OCI-LY7 (cell line): ENCODE results near the gene METTL24. TPM values are rescaled to one million over a fixed set of nuclear protein-coding genes. Genes with fewer than 3 reads are reported as not detected.

Source experiments
- BruUV-seq: library from RNA; stranded (reverse); fragments of 400-500 nt; replicated peaks from 2 replicates; lab custom pipeline; 2021; lab: Mats Ljungman, UMichigan
- CTCF ChIA-PET: fragments of 300-600 bp; sonication (Branson Sonifier 250); formaldehyde crosslinking; loops from one replicate; lab custom pipeline; 2022; ENCODE audit warnings: antibody characterized with exemption; ENCODE audit not compliant: unreplicated experiment; lab: Charles Lee
- POLR2A ChIA-PET: fragments of 300-600 bp; sonication (Branson Sonifier 250); formaldehyde crosslinking; loops from one replicate; lab custom pipeline; 2022; ENCODE audit warnings: antibody characterized with exemption; lab: Charles Lee
- DNase-seq: peaks from one replicate; pipeline ENCODE4 v3.0.0-alpha.2; 2015; ENCODE audit warnings: low spot score
- H2AFZ ChIP-seq: fragments of 200-600 bp; sonication (generic), shearing (Covaris generic); 2 replicates; pipeline ENCODE4 v1.6.1; 2014; ENCODE audit warnings: mild to moderate bottlenecking, antibody characterized with exemption, low read length, moderate library complexity
- H3K27ac ChIP-seq: fragments of 200-600 bp; sonication (generic); 2 replicates; pipeline ENCODE4 v1.5.1; 2014; ENCODE audit warnings: mixed run types, low read depth, mild to moderate bottlenecking, moderate library complexity, low read length, inconsistent platforms; ENCODE audit not compliant: poor library complexity, severe bottlenecking
- H3K36me3 ChIP-seq: fragments of 200-600 bp; sonication (generic); 2 replicates; pipeline ENCODE4 v1.6.1; 2014; ENCODE audit warnings: mild to moderate bottlenecking, antibody characterized with exemption, low read length, moderate library complexity, mixed read lengths; ENCODE audit not compliant: insufficient read depth
- H3K4me1 ChIP-seq: fragments of 200-600 bp; sonication (generic); 2 replicates; pipeline ENCODE4 v1.5.1; 2014; ENCODE audit warnings: mild to moderate bottlenecking, low read length; ENCODE audit not compliant: insufficient read depth, poor library complexity, severe bottlenecking
- H3K4me2 ChIP-seq: fragments of 200-600 bp; sonication (generic); 2 replicates; pipeline ENCODE4 v1.6.1; 2014; ENCODE audit warnings: mild to moderate bottlenecking, low read length
- H3K4me3 ChIP-seq: fragments of 200-600 bp; sonication (generic); 2 replicates; pipeline ENCODE4 v1.5.1; 2014; ENCODE audit warnings: mild to moderate bottlenecking, low read depth, low read length; ENCODE audit not compliant: poor library complexity, severe bottlenecking
- H3K79me2 ChIP-seq: fragments of 200-600 bp; sonication (generic); 2 replicates; pipeline ENCODE4 v1.6.1; 2016; ENCODE audit warnings: low read depth, mild to moderate bottlenecking, low read length, moderate library complexity, mixed read lengths; ENCODE audit not compliant: insufficient read depth
- H3K9me2 ChIP-seq: fragments of 200-600 bp; sonication (generic); 2 replicates; pipeline ENCODE4 v1.6.1; 2016; ENCODE audit warnings: mild to moderate bottlenecking, low read length, mixed read lengths; ENCODE audit not compliant: insufficient read depth
- H3K9me3 ChIP-seq: fragments of 200-600 bp; sonication (generic); 2 replicates; pipeline ENCODE4 v1.6.1; 2014; ENCODE audit warnings: mild to moderate bottlenecking, mixed run types, low read length, mixed read lengths
- H4K20me1 ChIP-seq: fragments of 200-600 bp; sonication (generic); 2 replicates; pipeline ENCODE4 v1.6.1; 2014; ENCODE audit warnings: mild to moderate bottlenecking, antibody characterized with exemption, low read length, moderate library complexity, mixed read lengths; ENCODE audit not compliant: insufficient read depth
- EZH2phosphoT487 ChIP-seq: fragments of 200-600 bp; sonication (generic); IDR thresholded peaks from 2 replicates; pipeline ENCODE4 v1.6.1; 2018; ENCODE audit warnings: low read depth, borderline replicate concordance, mild to moderate bottlenecking, mixed run types, antibody characterized with exemption, low read length, moderate library complexity, mixed read lengths
- intact Hi-C: fragments of 100-400 bp; cut with micrococcal nuclease; formaldehyde crosslinking; loops from one replicate; pipeline ENCODE4 v1.10.0; 2022; ENCODE audit not compliant: unreplicated experiment
- total RNA-seq, 2 experiments: library from RNA; depleted of rRNA in 1 of 2; stranded (reverse); fragments of >200 nt in 1 of 2; shearing (Covaris generic) in 1 of 2; gene quantifications; 2 replicates each; pipeline ENCODE4 v1.2.3, GENCODE V29; 2014 to 2022
- TF ChIP-seq, protein P1 (sequence below): fragments of 200-600 bp; sonication (generic); conservative IDR thresholded peaks from 2 replicates; pipeline ENCODE4 v1.5.1; 2014; ENCODE audit warnings: mild to moderate bottlenecking, antibody characterized with exemption, low read length, moderate library complexity, mixed read lengths

Gene METTL24
- total RNA-seq, 2 experiments from 2014 or later = not detected

DNA sequence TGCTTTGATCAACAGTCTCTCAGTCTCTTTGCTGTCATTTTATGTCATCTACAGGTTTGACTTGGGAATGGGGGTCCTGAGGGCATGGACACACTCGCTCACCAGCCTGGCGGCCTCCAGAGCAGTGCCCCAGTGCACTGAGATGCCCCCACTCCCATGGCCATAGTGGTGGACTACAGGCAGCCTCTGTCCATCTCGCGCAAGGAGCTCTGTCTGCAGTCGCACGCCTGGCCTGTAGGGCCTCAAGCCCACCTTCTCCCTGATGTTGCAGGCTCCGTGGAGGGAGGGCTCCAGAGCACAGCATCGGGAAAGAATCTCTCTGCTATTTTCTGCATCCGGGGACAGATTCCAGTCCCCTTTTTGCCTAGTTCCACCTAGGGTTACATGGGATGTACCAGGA, 34.6 kb upstream of the METTL24 start:
- Histone ChIP-seq H3K79me2 (no peaks in the 10 kb centered on the region), H3K36me3 (no peaks in the 10 kb centered on the region), H3K4me1 (no peaks in the 10 kb centered on the region), H3K27ac (no peak overlapping the region), H3K4me2 (no peak overlapping the region), H3K9me3 (no peaks in the 10 kb centered on the region), H3K4me3 (no peak overlapping the region), H2AFZ (no peak overlapping the region), H3K9me2 (no peaks in the 10 kb centered on the region), H4K20me1 (no peaks in the 10 kb centered on the region)
- DNase-seq = no peak
- BruUV-seq = no TSS peak
- ChIA-PET CTCF (interaction anchor here (4.0 kb wide), 1 partner anchor 353 kb away, joined by 27 read pairs; no protein-coding TSS in a partner anchor), POLR2A (interaction anchor here (0.7 kb wide), 1 partner anchor 335 kb away, joined by 3 read pairs; no protein-coding TSS in a partner anchor)
- TF ChIP-seq, protein P1, sequence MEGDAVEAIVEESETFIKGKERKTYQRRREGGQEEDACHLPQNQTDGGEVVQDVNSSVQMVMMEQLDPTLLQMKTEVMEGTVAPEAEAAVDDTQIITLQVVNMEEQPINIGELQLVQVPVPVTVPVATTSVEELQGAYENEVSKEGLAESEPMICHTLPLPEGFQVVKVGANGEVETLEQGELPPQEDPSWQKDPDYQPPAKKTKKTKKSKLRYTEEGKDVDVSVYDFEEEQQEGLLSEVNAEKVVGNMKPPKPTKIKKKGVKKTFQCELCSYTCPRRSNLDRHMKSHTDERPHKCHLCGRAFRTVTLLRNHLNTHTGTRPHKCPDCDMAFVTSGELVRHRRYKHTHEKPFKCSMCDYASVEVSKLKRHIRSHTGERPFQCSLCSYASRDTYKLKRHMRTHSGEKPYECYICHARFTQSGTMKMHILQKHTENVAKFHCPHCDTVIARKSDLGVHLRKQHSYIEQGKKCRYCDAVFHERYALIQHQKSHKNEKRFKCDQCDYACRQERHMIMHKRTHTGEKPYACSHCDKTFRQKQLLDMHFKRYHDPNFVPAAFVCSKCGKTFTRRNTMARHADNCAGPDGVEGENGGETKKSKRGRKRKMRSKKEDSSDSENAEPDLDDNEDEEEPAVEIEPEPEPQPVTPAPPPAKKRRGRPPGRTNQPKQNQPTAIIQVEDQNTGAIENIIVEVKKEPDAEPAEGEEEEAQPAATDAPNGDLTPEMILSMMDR = no peak
- TF ChIP-seq EZH2phosphoT487 = no peak
- intact Hi-C loops = loop anchor here (5.0 kb wide), 1 partner anchor 865 kb away; no protein-coding TSS in a partner anchor

DNA sequence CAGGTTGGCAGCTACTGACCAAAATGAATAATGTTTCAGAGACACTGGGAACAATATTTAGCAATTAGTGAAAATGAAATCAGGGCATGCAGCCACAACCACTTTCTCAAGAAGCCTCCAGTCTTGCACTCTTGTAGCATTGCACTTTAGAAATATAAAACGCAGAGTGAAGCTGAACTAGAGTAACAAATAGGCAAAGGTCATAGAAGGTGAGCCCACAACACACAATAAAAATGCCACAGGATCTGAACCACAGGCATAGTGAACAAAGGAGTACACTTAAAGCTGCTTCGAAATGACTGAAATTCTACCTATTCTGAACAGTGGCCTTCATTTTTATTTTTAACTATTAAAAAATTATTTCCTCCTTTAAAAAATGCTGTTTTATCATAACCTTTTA, 32.3 kb upstream of the METTL24 start:
- no TSS peak for BruUV-seq
- CTCF ChIA-PET = interaction anchor here (1.5 to 4.0 kb wide), 2 partner anchors 212 to 351 kb away, joined by 3 to 27 read pairs; no protein-coding TSS in a partner anchor
- no peak overlapping the region for H2AFZ ChIP-seq

More for the DNA sequence above, 32.3 kb upstream of the METTL24 start:
- H3K9me3 ChIP-seq = no peaks in the 10 kb centered on the region
- no peaks in the 10 kb centered on the region for H4K20me1 ChIP-seq
- no peaks in the 10 kb centered on the region for H3K9me2 ChIP-seq
- POLR2A ChIA-PET = interaction anchor here (0.5 to 1.0 kb wide), 5 partner anchors 205 to 693 kb away, joined by 3 to 5 read pairs (median 3); no protein-coding TSS in a partner anchor
- no peak overlapping the region for H3K4me3 ChIP-seq
- intact Hi-C loops = loop anchor here (1.0 to 5.0 kb wide), 4 partner anchors 212 to 863 kb away; no protein-coding TSS in a partner anchor
- no peaks in the 10 kb centered on the region for H3K36me3 ChIP-seq
- H3K4me2 ChIP-seq = no peak overlapping the region
- H3K79me2 ChIP-seq = no peaks in the 10 kb centered on the region
- no peaks in the 10 kb centered on the region for H3K4me1 ChIP-seq
- TF ChIP-seq, protein P1 = no peak
- TF ChIP-seq EZH2phosphoT487 = no peak
- no peak for DNase-seq
- H3K27ac ChIP-seq = no peak overlapping the region
